ENCODE results near the gene GRAMD1C. TPM values are rescaled to one million over a fixed set of nuclear protein-coding genes. Genes with fewer than 3 reads are reported as not detected.

GRAMD1C gene
- total RNA-seq, 1 donor = 2.2 TPM

DNA sequence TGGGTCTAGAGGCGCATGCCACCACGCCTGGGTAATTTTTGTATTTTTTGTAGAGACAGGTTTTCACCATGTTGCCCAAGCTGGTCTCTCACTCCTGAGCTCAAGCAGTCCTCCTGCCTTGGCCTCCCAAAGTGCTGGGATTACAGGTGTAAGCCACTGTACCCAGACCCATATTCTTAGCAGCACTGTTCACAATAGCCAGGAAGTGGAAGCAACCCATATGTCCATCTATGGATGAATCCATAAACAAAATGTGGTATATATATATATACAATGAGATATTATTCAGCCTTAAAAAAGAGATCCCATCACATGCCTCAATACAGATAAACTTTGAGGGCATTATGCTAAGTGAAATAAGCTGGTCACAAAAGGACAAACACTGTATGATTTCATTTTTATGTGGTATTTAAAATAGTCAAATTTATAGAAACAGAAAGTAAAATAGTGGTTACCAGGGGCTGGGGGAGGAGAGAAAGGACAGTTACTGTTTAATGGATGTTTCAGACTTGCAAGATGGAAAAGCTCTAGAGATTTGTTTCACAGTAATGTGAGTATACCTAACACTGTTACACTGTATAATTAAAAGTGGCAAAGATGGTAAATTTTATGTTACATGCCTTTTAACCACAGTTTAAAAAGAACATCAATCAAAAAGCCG, 35.7 kb upstream of the GRAMD1C start:
- no peaks in the 10 kb centered on the region for H3K4me1 ChIP-seq (ENCODE audit: insufficient read depth, low read length)
- peaks cover 44% of the 10 kb centered on the region for H3K36me3 ChIP-seq (ENCODE audit: insufficient read depth, low read length)
- no peaks in the 10 kb centered on the region for H3K79me2 ChIP-seq (ENCODE audit: insufficient read depth, low read length)
- no peak overlapping the region for H3K4me3 ChIP-seq (ENCODE audit: insufficient read depth, low read length)
- H4K20me1 ChIP-seq (ENCODE audit: insufficient read depth, low read length) = no peaks in the 10 kb centered on the region
- no peak overlapping the region for H3K27ac ChIP-seq (ENCODE audit: low read depth, low read length)
- H2AFZ ChIP-seq (ENCODE audit: low read length) = no peak overlapping the region
- H3K9me3 ChIP-seq (ENCODE audit: low read depth, low read length) = no peaks in the 10 kb centered on the region
- H3K4me2 ChIP-seq (ENCODE audit: insufficient read depth, low read length) = no peak overlapping the region
- TF ChIP-seq, protein P1, sequence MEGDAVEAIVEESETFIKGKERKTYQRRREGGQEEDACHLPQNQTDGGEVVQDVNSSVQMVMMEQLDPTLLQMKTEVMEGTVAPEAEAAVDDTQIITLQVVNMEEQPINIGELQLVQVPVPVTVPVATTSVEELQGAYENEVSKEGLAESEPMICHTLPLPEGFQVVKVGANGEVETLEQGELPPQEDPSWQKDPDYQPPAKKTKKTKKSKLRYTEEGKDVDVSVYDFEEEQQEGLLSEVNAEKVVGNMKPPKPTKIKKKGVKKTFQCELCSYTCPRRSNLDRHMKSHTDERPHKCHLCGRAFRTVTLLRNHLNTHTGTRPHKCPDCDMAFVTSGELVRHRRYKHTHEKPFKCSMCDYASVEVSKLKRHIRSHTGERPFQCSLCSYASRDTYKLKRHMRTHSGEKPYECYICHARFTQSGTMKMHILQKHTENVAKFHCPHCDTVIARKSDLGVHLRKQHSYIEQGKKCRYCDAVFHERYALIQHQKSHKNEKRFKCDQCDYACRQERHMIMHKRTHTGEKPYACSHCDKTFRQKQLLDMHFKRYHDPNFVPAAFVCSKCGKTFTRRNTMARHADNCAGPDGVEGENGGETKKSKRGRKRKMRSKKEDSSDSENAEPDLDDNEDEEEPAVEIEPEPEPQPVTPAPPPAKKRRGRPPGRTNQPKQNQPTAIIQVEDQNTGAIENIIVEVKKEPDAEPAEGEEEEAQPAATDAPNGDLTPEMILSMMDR (IDR thresholded peaks at IDR 0.05; ENCODE audit: extremely low read depth, low read depth, low read length) = no peak
- no peak for DNase-seq (ENCODE audit: insufficient read length, low spot score, missing footprints)
- no peaks in the 10 kb centered on the region for H3K27me3 ChIP-seq (ENCODE audit: insufficient read depth, low read length)

DNA sequence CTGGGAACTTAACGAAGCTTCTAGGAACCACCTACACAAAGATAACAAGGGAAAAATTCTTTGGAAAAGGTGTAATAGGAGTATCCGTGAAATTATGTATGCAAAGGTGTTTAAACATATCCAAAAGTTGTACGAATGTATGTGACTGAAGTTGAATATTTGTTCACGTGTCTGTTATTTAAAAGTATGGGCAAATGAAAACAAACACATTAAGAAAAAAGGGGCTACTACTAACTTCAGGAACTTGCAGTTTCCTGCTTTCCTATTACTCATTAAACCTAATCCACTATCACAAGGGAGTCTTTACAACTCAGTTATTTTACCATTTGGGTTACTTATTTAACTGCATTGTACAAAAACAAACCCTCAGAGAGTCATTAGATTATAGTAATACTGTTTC, 33.9 kb upstream of the GRAMD1C start:
- Histone ChIP-seq H3K36me3 (ENCODE audit: insufficient read depth, low read length) (peaks cover 45% of the 10 kb centered on the region), H3K79me2 (ENCODE audit: insufficient read depth, low read length) (no peaks in the 10 kb centered on the region), H3K4me2 (ENCODE audit: insufficient read depth, low read length) (no peak overlapping the region), H3K9me3 (ENCODE audit: low read depth, low read length) (no peaks in the 10 kb centered on the region), H4K20me1 (ENCODE audit: insufficient read depth, low read length) (no peaks in the 10 kb centered on the region), H3K4me3 (ENCODE audit: insufficient read depth, low read length) (no peak overlapping the region), H2AFZ (ENCODE audit: low read length) (no peak overlapping the region), H3K27me3 (ENCODE audit: insufficient read depth, low read length) (no peaks in the 10 kb centered on the region), H3K4me1 (ENCODE audit: insufficient read depth, low read length) (no peaks in the 10 kb centered on the region), H3K27ac (ENCODE audit: low read depth, low read length) (no peak overlapping the region)
- TF ChIP-seq, protein P1 (IDR thresholded peaks at IDR 0.05; ENCODE audit: extremely low read depth, low read depth, low read length) = no peak
- no peak for DNase-seq (ENCODE audit: insufficient read length, low spot score, missing footprints)

DNA sequence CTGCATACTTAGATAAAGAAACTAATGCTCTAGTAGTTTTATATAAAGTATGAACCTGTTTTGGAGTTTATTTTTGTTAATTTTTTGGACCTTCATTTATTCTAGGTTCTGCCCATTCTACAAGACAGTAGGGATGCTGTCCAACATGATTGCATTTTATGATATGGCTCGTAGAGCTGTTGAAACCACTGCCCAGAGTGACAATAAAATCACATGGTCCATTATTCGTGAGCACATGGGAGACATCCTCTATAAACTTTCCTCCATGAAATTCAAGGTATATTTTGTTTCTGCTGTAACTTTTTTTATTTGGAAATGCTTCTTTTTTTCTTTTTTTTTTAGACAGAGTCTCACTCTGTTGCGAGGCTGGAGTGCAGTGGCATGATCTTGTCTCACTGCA, 33.3 kb upstream of the GRAMD1C start:
- no peak overlapping the region for H3K27ac ChIP-seq (ENCODE audit: low read depth, low read length)
- TF ChIP-seq, protein P1 (IDR thresholded peaks at IDR 0.05; ENCODE audit: extremely low read depth, low read depth, low read length) = no peak

DNA sequence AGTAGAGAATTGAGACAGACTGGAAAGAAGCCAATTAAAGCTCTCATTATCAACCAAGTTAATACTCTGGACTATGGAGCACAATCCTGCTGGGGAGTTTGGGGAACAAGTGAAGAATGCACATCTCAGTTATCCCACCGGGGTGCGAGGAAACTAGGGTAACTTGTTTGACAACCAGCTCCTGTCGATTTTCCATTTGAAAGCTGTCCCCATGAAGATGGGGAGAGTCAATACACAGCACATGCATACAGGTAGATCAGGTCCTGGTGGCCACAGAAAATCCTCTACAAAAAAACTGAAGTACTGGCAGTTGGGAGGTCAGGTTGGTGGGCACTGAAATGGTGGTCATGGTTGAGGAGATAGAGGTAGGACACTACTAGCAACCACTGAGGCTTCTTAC, 25.7 kb upstream of the GRAMD1C start:
- Histone ChIP-seq H3K27me3 (ENCODE audit: insufficient read depth, low read length) (no peaks in the 10 kb centered on the region), H3K79me2 (ENCODE audit: insufficient read depth, low read length) (no peaks in the 10 kb centered on the region)
- TF ChIP-seq, protein P1 (IDR thresholded peaks at IDR 0.05; ENCODE audit: extremely low read depth, low read depth, low read length) = no peak

More for the DNA sequence above, 33.3 kb upstream of the GRAMD1C start:
- H3K9me3 ChIP-seq (ENCODE audit: low read depth, low read length) = no peaks in the 10 kb centered on the region
- no peak overlapping the region for H3K4me2 ChIP-seq (ENCODE audit: insufficient read depth, low read length)
- no peaks in the 10 kb centered on the region for H3K4me1 ChIP-seq (ENCODE audit: insufficient read depth, low read length)
- H2AFZ ChIP-seq (ENCODE audit: low read length) = no peak overlapping the region
- peaks cover 46% of the 10 kb centered on the region for H3K36me3 ChIP-seq (ENCODE audit: insufficient read depth, low read length)
- no peak overlapping the region for H3K4me3 ChIP-seq (ENCODE audit: insufficient read depth, low read length)
- H3K27me3 ChIP-seq (ENCODE audit: insufficient read depth, low read length) = no peaks in the 10 kb centered on the region
- no peaks in the 10 kb centered on the region for H3K79me2 ChIP-seq (ENCODE audit: insufficient read depth, low read length)
- no peak for DNase-seq (ENCODE audit: insufficient read length, low spot score, missing footprints)
- no peaks in the 10 kb centered on the region for H4K20me1 ChIP-seq (ENCODE audit: insufficient read depth, low read length)

More for the DNA sequence above, 25.7 kb upstream of the GRAMD1C start:
- Histone ChIP-seq H3K4me3 (ENCODE audit: insufficient read depth, low read length) (no peak overlapping the region), H3K4me2 (ENCODE audit: insufficient read depth, low read length) (no peak overlapping the region), H2AFZ (ENCODE audit: low read length) (no peak overlapping the region), H3K4me1 (ENCODE audit: insufficient read depth, low read length) (no peaks in the 10 kb centered on the region), H3K36me3 (ENCODE audit: insufficient read depth, low read length) (peaks cover 11% of the 10 kb centered on the region), H3K9me3 (ENCODE audit: low read depth, low read length) (no peaks in the 10 kb centered on the region), H3K27ac (ENCODE audit: low read depth, low read length) (no peak overlapping the region), H4K20me1 (ENCODE audit: insufficient read depth, low read length) (no peaks in the 10 kb centered on the region)
- DNase-seq (ENCODE audit: insufficient read length, low spot score, missing footprints) = no peak
